ENCODE results near the gene NEURL3.

GRCh38 chr2:96553176-96553956, 48.2 kb upstream of the NEURL3 start:
- TF ChIP-seq TARDBP (IDR thresholded peaks at IDR 0.05) (no peak), FOXA1 (IDR thresholded peaks at IDR 0.05) (no peak), HDGF (IDR thresholded peaks at IDR 0.05; ENCODE audit: borderline replicate concordance) (no peak), ARNT (IDR thresholded peaks at IDR 0.05) (no peak), NFRKB (IDR thresholded peaks at IDR 0.05) (no peak), PKNOX1 (IDR thresholded peaks at IDR 0.05) (no peak), SP1 (IDR thresholded peaks at IDR 0.05) (no peak), SUZ12 (IDR thresholded peaks at IDR 0.05) (no peak), ZNF384 (IDR thresholded peaks at IDR 0.05) (no peak), ELF4 (IDR thresholded peaks at IDR 0.05) (no peak), BHLHE40 (IDR thresholded peaks at IDR 0.05; ENCODE audit: borderline replicate concordance) (no peak)
